ENCODE measurements around the gene MED28. TPM values are rescaled to one million over a fixed set of nuclear protein-coding genes. Genes with fewer than 3 reads are reported as not detected.

The MED28 gene
- total and polyA plus RNA-seq, 2 donors, result 17.4 to 46.1 TPM

DNA sequence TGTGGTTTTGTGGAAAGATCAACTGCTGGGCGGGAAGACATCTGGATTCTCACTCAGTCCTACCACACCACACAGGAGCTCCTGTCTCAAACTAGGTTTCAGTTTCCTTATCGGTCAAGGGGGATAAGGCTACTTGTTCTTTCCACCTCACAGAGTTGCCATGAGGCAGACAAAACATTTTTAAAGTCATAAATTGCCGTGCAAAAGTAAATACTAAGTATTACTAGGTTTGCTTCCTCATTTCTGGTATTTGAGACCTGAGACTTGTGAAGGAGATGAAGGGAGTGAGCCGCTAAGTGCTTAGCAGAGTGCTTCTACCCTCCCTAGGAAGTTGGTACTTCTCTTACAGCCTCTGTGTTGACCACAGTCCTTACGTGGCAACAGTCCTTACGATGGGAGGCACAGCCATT, 36.0 kb upstream of the MED28 start:
- Histone ChIP-seq H3K4me1 (ENCODE audit: control insufficient read depth in 2 of 2, insufficient read depth in 2 of 2, low read length in 2 of 2) (peaks cover 8 to 15% of the 10 kb centered on the region in 2 donors), H3K36me3 (ENCODE audit: control insufficient read depth in 2 of 2, insufficient read depth in 2 of 2, low read length in 1 of 2) (peaks cover 5 to 29% of the 10 kb centered on the region in 2 donors), H3K27ac (ENCODE audit: low read depth in 1 of 2, low read length in 1 of 2) (peak overlapping the region; percentile 61 to 91), H3K27me3 (ENCODE audit: control insufficient read depth in 2 of 2, insufficient read depth in 1 of 2, low read length in 1 of 2) (no peaks in the 10 kb centered on the region), H3K9me3 (ENCODE audit: control insufficient read depth in 2 of 2, insufficient read depth in 1 of 2, low read length in 1 of 2) (no peaks in the 10 kb centered on the region), H3K4me3 (ENCODE audit: low read length in 2 of 2) (peak overlapping the region; percentile 77 to 90)
- peak in 3 of 9 donors; percentile 5 to 36 (median 5) for DNase-seq (ENCODE audit: low read depth in 6 of 9, low spot score in 9 of 9)
- WGBS, result 19% methylated on average over 6 of the region's 6 CpGs

DNA sequence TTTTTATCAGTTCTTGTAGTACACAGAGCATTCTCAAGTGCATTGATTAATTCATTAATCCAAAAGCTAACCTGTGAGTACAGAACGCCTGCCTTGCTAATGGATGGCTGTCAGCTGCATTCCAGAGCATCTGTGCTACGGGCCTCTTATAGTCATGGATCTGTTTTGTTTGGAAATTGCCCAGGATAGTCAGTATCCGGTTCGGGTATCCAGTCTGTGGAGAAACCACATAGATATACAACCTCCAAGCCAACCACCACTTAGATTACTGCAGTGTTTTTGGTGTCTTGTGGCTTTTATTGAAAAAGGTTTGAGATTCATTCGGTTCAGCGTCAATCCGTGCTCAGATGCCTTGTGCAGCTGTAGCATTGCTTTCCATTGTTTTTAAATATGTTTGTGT, 33.5 kb upstream of the MED28 start:
- Histone ChIP-seq H3K4me3 (ENCODE audit: low read length in 2 of 2) (no peak overlapping the region), H3K4me1 (ENCODE audit: control insufficient read depth in 2 of 2, insufficient read depth in 2 of 2, low read length in 2 of 2) (peaks cover 8 to 15% of the 10 kb centered on the region in 2 donors), H3K27me3 (ENCODE audit: control insufficient read depth in 2 of 2, insufficient read depth in 1 of 2, low read length in 1 of 2) (no peaks in the 10 kb centered on the region), H3K36me3 (ENCODE audit: control insufficient read depth in 2 of 2, insufficient read depth in 2 of 2, low read length in 1 of 2) (peaks cover 25 to 54% of the 10 kb centered on the region in 2 donors), H3K27ac (ENCODE audit: low read depth in 1 of 2, low read length in 1 of 2) (peak overlapping the region; percentile 8 to 12), H3K9me3 (ENCODE audit: control insufficient read depth in 2 of 2, insufficient read depth in 1 of 2, low read length in 1 of 2) (no peaks in the 10 kb centered on the region)
- no peak for DNase-seq (ENCODE audit: low read depth in 6 of 9, low spot score in 9 of 9)
- WGBS, result 80% methylated on average over 7 of the region's 7 CpGs

DNA sequence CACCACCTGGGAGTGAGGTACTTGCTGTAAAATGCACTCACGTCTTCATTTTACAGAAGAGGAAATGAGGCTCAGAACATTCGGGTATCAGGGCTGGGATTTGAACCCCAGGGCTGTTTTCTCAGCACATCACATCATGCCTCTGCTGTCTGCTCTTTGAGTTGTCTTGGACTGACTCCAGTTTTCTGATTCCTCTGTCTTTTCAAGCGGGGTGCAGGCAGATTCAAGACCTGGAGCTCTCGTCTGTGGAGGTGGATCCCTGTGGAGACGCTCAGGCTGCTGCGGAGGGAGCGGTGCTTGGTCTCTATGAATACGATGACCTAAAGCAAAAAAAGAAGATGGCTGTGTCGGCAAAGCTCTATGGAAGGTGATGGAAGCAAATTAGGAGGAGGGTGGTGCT, 31.2 kb upstream of the MED28 start:
- Histone ChIP-seq H3K27ac (ENCODE audit: low read depth in 1 of 2, low read length in 1 of 2) (no peak overlapping the region), H3K4me1 (ENCODE audit: control insufficient read depth in 2 of 2, insufficient read depth in 2 of 2, low read length in 2 of 2) (peaks cover 3 to 5% of the 10 kb centered on the region in 2 donors), H3K4me3 (ENCODE audit: low read length in 2 of 2) (no peak overlapping the region), H3K9me3 (ENCODE audit: control insufficient read depth in 2 of 2, insufficient read depth in 1 of 2, low read length in 1 of 2) (no peaks in the 10 kb centered on the region), H3K36me3 (ENCODE audit: control insufficient read depth in 2 of 2, insufficient read depth in 2 of 2, low read length in 1 of 2) (peaks cover 25 to 62% of the 10 kb centered on the region in 2 donors), H3K27me3 (ENCODE audit: control insufficient read depth in 2 of 2, insufficient read depth in 1 of 2, low read length in 1 of 2) (no peaks in the 10 kb centered on the region)
- DNase-seq (ENCODE audit: low read depth in 6 of 9, low spot score in 9 of 9), result no peak
- 98% methylated on average over 9 of the region's 9 CpGs for WGBS

DNA sequence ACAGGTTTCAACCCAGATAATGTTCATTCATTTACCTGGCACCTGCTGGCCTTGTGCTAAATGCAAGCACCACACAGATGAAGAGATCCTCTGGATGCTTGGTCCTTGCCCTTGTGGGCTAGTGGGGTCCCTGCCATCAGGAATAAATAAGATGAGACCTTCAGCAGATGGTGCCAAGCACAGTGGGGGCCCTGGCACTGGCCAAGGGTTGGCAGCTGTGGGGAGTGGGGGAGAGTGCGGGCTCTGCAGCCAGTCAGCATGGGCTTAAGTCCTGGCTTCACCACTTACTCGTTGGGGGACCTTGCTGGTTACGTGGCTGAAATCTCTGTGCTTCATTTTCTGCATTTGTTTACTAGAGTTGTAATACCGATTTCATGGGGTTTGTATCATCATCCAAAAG, 30.5 kb upstream of the MED28 start:
- H3K27ac ChIP-seq (ENCODE audit: low read depth in 1 of 2, low read length in 1 of 2), result no peak overlapping the region
- DNase-seq (ENCODE audit: low read depth in 6 of 9, low spot score in 9 of 9), result no peak
- H3K9me3 ChIP-seq (ENCODE audit: control insufficient read depth in 2 of 2, insufficient read depth in 1 of 2, low read length in 1 of 2), result no peaks in the 10 kb centered on the region
- no peak overlapping the region for H3K4me3 ChIP-seq (ENCODE audit: low read length in 2 of 2)
- no peaks in the 10 kb centered on the region for H3K27me3 ChIP-seq (ENCODE audit: control insufficient read depth in 2 of 2, insufficient read depth in 1 of 2, low read length in 1 of 2)
- peaks cover 0 to 3% of the 10 kb centered on the region in 2 donors for H3K4me1 ChIP-seq (ENCODE audit: control insufficient read depth in 2 of 2, insufficient read depth in 2 of 2, low read length in 2 of 2)
- H3K36me3 ChIP-seq (ENCODE audit: control insufficient read depth in 2 of 2, insufficient read depth in 2 of 2, low read length in 1 of 2), result peaks cover 25 to 65% of the 10 kb centered on the region in 2 donors
- 97% methylated on average over 4 of the region's 4 CpGs for WGBS

DNA sequence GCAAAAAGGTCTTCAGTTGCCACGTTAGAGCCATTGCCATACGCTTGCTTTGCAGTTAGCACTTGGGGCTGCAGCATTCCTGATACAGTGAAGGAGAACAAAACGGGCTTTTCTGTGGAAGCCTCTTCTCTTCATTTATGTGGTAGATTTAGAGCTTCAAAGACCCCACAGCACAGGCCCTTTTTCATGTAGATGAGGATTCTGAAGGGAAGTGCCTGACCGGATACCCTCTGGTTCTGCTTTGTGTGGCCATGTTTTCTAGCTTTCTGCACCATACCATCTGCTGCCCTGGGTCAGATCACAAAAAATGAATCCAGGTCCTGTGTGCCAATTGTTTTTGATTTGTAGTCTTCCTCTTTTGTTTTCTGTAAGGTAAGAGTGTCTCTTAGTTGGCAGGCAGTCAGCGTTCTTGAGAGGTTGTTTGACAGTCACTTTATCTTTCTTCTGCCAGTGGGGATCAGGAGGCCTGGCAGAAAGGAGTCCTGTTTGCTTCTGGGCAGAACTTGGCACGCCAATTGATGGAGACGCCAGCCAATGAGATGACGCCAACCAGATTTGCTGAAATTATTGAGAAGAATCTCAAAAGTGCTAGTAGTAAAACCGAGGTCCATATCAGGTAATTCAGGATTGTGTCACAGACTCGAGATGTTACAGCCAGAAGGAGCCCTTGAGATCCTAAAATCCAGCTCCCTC, 29.8 kb upstream of the MED28 start:
- no peak overlapping the region for H3K4me3 ChIP-seq (ENCODE audit: low read length in 2 of 2)
- no peaks in the 10 kb centered on the region for H3K9me3 ChIP-seq (ENCODE audit: control insufficient read depth in 2 of 2, insufficient read depth in 1 of 2, low read length in 1 of 2)
- peaks cover 25 to 71% of the 10 kb centered on the region in 2 donors for H3K36me3 ChIP-seq (ENCODE audit: control insufficient read depth in 2 of 2, insufficient read depth in 2 of 2, low read length in 1 of 2)
- no peaks in the 10 kb centered on the region for H3K4me1 ChIP-seq (ENCODE audit: control insufficient read depth in 2 of 2, insufficient read depth in 2 of 2, low read length in 2 of 2)
- no peak overlapping the region for H3K27ac ChIP-seq (ENCODE audit: low read depth in 1 of 2, low read length in 1 of 2)
- no peak for DNase-seq (ENCODE audit: low read depth in 6 of 9, low spot score in 9 of 9)
- no peaks in the 10 kb centered on the region for H3K27me3 ChIP-seq (ENCODE audit: control insufficient read depth in 2 of 2, insufficient read depth in 1 of 2, low read length in 1 of 2)
- 97% methylated on average over 10 of the region's 10 CpGs for WGBS

DNA sequence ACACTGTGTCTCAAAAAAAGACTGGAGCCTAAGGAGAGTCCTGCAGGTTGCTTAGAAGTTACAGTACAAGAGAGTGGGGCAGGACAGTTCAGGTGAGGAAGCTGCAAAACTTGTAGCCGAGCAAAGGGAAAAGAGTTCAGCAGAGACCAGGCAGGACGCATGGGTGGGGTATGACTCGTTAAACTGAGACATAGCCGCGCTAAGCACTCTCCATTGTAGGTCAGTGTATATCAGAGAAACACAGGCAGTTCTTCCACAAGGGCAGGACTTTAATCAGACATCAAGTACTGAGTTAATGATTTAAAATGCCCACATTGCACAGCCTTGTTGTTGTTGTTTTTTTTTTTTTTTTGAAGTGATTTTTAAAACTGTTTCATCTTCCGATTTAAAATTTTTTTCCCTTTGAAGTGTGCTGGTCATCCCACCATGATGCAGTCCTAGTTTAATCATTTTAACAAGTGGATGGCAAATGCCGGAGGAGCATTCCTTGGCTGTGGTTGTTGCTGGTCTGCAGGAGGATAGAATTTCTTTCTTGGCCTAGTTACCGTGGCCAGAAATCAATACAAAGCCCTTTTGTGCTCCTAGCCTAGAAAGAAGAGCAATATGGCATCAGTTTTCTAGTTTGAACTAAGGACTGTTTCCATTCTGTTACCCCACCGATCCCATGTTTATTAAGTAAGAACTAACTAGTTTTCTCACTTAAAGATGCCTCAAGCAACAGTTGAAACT, 27.2 kb upstream of the MED28 start:
- Histone ChIP-seq H3K36me3 (ENCODE audit: control insufficient read depth in 2 of 2, insufficient read depth in 2 of 2, low read length in 1 of 2) (peaks cover 25 to 70% of the 10 kb centered on the region in 2 donors), H3K9me3 (ENCODE audit: control insufficient read depth in 2 of 2, insufficient read depth in 1 of 2, low read length in 1 of 2) (no peaks in the 10 kb centered on the region), H3K4me1 (ENCODE audit: control insufficient read depth in 2 of 2, insufficient read depth in 2 of 2, low read length in 2 of 2) (no peaks in the 10 kb centered on the region), H3K27ac (ENCODE audit: low read depth in 1 of 2, low read length in 1 of 2) (no peak overlapping the region), H3K27me3 (ENCODE audit: control insufficient read depth in 2 of 2, insufficient read depth in 1 of 2, low read length in 1 of 2) (no peaks in the 10 kb centered on the region), H3K4me3 (ENCODE audit: low read length in 2 of 2) (no peak overlapping the region)
- 98% methylated on average over 9 of the region's 9 CpGs for WGBS
- no peak for DNase-seq (ENCODE audit: low read depth in 6 of 9, low spot score in 9 of 9)

DNA sequence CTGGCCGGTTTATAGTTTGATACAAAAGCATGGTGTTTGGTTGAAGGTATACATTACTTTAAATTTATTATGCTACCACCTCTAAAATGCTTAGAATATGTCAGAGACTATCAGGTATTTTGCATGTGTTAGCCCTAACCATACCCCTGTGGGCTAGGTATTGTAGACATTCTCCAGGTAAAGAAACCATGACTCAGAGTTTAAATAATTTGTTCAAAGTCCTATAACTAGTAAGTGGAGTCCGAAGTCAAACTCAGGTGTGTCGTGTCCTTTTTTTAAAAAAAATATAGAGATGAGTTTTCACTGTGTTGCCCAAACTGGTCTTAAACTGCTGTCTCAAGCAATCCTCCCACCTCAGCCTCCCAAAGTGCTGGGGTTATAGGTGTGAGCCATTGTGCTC, 25.1 kb upstream of the MED28 start:
- no peaks in the 10 kb centered on the region for H3K27me3 ChIP-seq (ENCODE audit: control insufficient read depth in 2 of 2, insufficient read depth in 1 of 2, low read length in 1 of 2)
- H3K4me3 ChIP-seq (ENCODE audit: low read length in 2 of 2), result no peak overlapping the region
- no peaks in the 10 kb centered on the region for H3K4me1 ChIP-seq (ENCODE audit: control insufficient read depth in 2 of 2, insufficient read depth in 2 of 2, low read length in 2 of 2)
- 98% methylated on average over 3 of the region's 3 CpGs for WGBS
- no peaks in the 10 kb centered on the region for H3K9me3 ChIP-seq (ENCODE audit: control insufficient read depth in 2 of 2, insufficient read depth in 1 of 2, low read length in 1 of 2)
- no peak overlapping the region for H3K27ac ChIP-seq (ENCODE audit: low read depth in 1 of 2, low read length in 1 of 2)
- no peak for DNase-seq (ENCODE audit: low read depth in 6 of 9, low spot score in 9 of 9)
- peaks cover 12 to 55% of the 10 kb centered on the region in 2 donors for H3K36me3 ChIP-seq (ENCODE audit: control insufficient read depth in 2 of 2, insufficient read depth in 2 of 2, low read length in 1 of 2)

DNA sequence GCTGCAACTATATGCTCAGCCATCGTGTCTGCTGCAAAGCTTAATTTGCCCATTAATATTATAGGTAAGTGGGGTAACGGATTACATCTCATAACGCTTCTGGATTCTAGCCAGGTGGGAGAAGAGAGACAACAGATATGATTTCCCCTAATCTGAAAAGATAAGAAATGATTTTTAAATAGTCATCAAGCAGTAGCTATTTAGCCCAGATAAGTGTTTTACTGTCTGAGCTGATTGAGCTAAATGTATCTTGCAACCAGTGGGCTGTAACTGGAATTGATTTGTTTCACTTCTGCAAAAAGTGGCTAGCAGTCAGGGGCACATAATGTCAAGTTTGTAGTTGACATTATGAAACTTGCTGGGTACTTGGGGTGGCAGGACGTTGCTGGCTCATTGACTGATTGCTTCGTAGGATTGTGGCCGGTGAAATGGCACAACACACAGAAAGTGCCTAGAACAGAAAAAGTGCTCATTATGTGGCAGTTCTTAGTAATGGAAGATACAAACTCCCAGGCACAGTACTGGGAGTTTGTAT, 18.9 kb upstream of the MED28 start:
- no peak for DNase-seq (ENCODE audit: low read depth in 6 of 9, low spot score in 9 of 9)
- H3K4me3 ChIP-seq (ENCODE audit: low read length in 2 of 2), result no peak overlapping the region
- no peaks in the 10 kb centered on the region for H3K27me3 ChIP-seq (ENCODE audit: control insufficient read depth in 2 of 2, insufficient read depth in 1 of 2, low read length in 1 of 2)
- H3K36me3 ChIP-seq (ENCODE audit: control insufficient read depth in 2 of 2, insufficient read depth in 2 of 2, low read length in 1 of 2), result peaks cover 25 to 62% of the 10 kb centered on the region in 2 donors
- no peaks in the 10 kb centered on the region for H3K9me3 ChIP-seq (ENCODE audit: control insufficient read depth in 2 of 2, insufficient read depth in 1 of 2, low read length in 1 of 2)
- 95% methylated on average over 6 of the region's 6 CpGs for WGBS
- H3K4me1 ChIP-seq (ENCODE audit: control insufficient read depth in 2 of 2, insufficient read depth in 2 of 2, low read length in 2 of 2), result no peaks in the 10 kb centered on the region
- H3K27ac ChIP-seq (ENCODE audit: low read depth in 1 of 2, low read length in 1 of 2), result no peak overlapping the region

DNA sequence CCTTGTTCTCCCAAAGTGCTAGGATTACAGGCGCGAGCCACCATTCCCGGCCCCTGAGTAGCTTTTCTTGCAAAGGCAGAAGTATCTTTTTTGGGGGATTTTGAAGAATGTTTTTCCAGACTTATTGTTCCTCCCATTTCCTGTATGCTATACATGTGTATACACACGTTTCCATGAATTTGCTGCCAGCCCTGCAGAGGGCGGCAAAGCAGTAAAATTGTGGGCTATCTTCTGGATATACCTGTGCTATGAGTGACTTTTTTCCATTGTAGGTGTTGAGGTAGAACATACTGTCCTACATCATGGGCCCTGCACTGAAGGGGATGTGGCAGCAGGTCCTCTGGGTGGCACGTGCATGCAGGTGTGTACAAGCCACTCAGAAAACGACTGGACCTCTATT, 16.9 kb upstream of the MED28 start:
- Histone ChIP-seq H3K9me3 (ENCODE audit: control insufficient read depth in 2 of 2, insufficient read depth in 1 of 2, low read length in 1 of 2) (no peaks in the 10 kb centered on the region), H3K27me3 (ENCODE audit: control insufficient read depth in 2 of 2, insufficient read depth in 1 of 2, low read length in 1 of 2) (no peaks in the 10 kb centered on the region), H3K4me1 (ENCODE audit: control insufficient read depth in 2 of 2, insufficient read depth in 2 of 2, low read length in 2 of 2) (no peaks in the 10 kb centered on the region), H3K27ac (ENCODE audit: low read depth in 1 of 2, low read length in 1 of 2) (no peak overlapping the region), H3K36me3 (ENCODE audit: control insufficient read depth in 2 of 2, insufficient read depth in 2 of 2, low read length in 1 of 2) (peaks cover 33 to 63% of the 10 kb centered on the region in 2 donors), H3K4me3 (ENCODE audit: low read length in 2 of 2) (no peak overlapping the region)
- DNase-seq (ENCODE audit: low read depth in 6 of 9, low spot score in 9 of 9), result peak in 3 of 9 donors; percentile 16 to 33 (median 22)
- 92% methylated on average over 7 of the region's 7 CpGs for WGBS
